Breast epithelium (tissue), 4 donors: Measurements from ENCODE around the gene ZNF181. TPM values are rescaled to one million over a fixed set of nuclear protein-coding genes. Genes with fewer than 3 reads are reported as not detected.
A peak's percentile ranks its signal among the peaks of the same experiment; 100 is the strongest.

Experiments
- DNase-seq, 2 donors: peaks; one replicate each; pipeline ENCODE4 v3.0.0-alpha.2; 2019; ENCODE audit warnings: low spot score in 2 of 2
- H3K27ac ChIP-seq, 2 donors: fragments of 200-600 bp; sonication (generic) in 1 of 2; one replicate each; pipeline ENCODE4 v1.5.1; 2016 to 2019; ENCODE audit warnings: mild to moderate bottlenecking in 1 of 2
- H3K27me3 ChIP-seq, 2 donors: fragments of 200-600 bp; sonication (generic) in 1 of 2; one replicate each; pipeline versions ENCODE4 v1.5.1 to v1.6.0; 2017 to 2019; ENCODE audit warnings: control low read depth in 1 of 2, mild to moderate bottlenecking in 1 of 2
- H3K36me3 ChIP-seq: fragments of 200-600 bp; one replicate; pipeline ENCODE4 v1.5.1; 2019
- H3K4me1 ChIP-seq, 2 donors: fragments of 200-600 bp; sonication (generic); one replicate each; pipeline ENCODE4 v1.5.1; 2016 to 2019; ENCODE audit warnings: control low read depth in 1 of 2
- H3K4me3 ChIP-seq, 3 donors: fragments of 200-600 bp; sonication (generic); 1 replicate in 2 of 3; 2 replicates in 1 of 3; pipeline ENCODE4 v1.5.1; 2016 to 2019; ENCODE audit warnings: mild to moderate bottlenecking in 3 of 3, moderate library complexity in 2 of 3
- H3K9me3 ChIP-seq, 2 donors: fragments of 200-600 bp; sonication (generic) in 1 of 2; one replicate each; pipeline ENCODE4 v1.5.1; 2016 to 2019; ENCODE audit warnings: control low read depth in 1 of 2
- CTCF ChIP-seq, 3 donors: fragments of 450-650 bp; IDR thresholded peaks; one replicate each; pipeline ENCODE4 v1.5.1; 2016 to 2017; ENCODE audit warnings: antibody characterized with exemption in 3 of 3, mild to moderate bottlenecking in 3 of 3, moderate library complexity in 3 of 3
- POLR2A ChIP-seq: fragments of 450-650 bp; IDR thresholded peaks from one replicate; pipeline ENCODE4 v1.6.1; 2016; ENCODE audit warnings: antibody characterized with exemption, mild to moderate bottlenecking, moderate library complexity
- POLR2AphosphoS5 ChIP-seq, 3 donors: sonication (generic); formaldehyde crosslinking; IDR thresholded peaks; one replicate each; pipeline ENCODE4 v1.6.1; 2017; ENCODE audit warnings: antibody characterized with exemption in 3 of 3
- intact Hi-C: fragments of 100-400 bp; cut with DNase I; formaldehyde crosslinking; loops from one replicate; pipeline ENCODE4 v1.15.1; 2023; ENCODE audit warnings: low total_unique reads
- total RNA-seq, 3 donors: library from RNA; depleted of rRNA; stranded (reverse); fragments of >200 nt; gene quantifications; one replicate each; pipeline ENCODE4 v1.1.0, GENCODE V29; 2016

ZNF181 gene
- total RNA-seq, 3 donors from 2014 or later: 15.7 to 48.3 (median 22.0) TPM

DNA sequence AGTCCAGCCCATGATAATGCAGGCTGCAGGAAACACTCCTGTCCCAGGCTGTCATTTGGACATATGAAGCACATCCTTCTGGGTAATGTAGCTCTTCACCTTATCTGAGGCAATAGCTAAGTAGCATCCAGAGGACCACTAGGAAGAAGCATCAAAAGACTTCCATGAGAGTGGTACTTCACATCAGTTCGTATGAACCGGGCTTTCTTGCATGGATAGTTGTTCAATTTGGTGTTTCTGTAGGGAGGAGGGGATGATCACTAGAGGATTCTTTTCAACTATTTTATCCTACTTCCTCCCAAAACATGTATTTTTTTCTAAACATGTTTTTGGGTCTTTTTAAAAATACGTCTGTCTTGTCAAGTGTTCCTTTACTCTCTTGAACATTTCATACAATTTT, 43.7 kb upstream of the ZNF181 start:
- TF ChIP-seq POLR2A (no peak), POLR2AphosphoS5 (IDR thresholded peaks at IDR 0.05) (no peak), CTCF (IDR thresholded peaks at IDR 0.05) (no peak)
- Histone ChIP-seq H3K27me3 (no peaks in the 10 kb centered on the region), H3K27ac (no peak overlapping the region), H3K4me1 (no peaks in the 10 kb centered on the region), H3K36me3 (no peaks in the 10 kb centered on the region), H3K9me3 (peaks cover 16 to 21% of the 10 kb centered on the region in 2 donors), H3K4me3 (no peak overlapping the region)
- no peak for DNase-seq
- intact Hi-C loops: no loop called here

- TF ChIP-seq POLR2A (no peak), POLR2AphosphoS5 (IDR thresholded peaks at IDR 0.05) (no peak), CTCF (IDR thresholded peaks at IDR 0.05) (no peak)
- no peaks in the 10 kb centered on the region for H3K4me1 ChIP-seq
- no peak overlapping the region for H3K4me3 ChIP-seq
- no peaks in the 10 kb centered on the region for H3K36me3 ChIP-seq
- peaks cover 0 to 3% of the 10 kb centered on the region in 2 donors for H3K9me3 ChIP-seq
- no peak for DNase-seq
- no peaks in the 10 kb centered on the region for H3K27me3 ChIP-seq
- intact Hi-C loops: no loop called here
- no peak overlapping the region for H3K27ac ChIP-seq
These were observed 41.5 kb upstream of the ZNF181 start for GRCh38 chr19:34692549-34692948.

- Histone ChIP-seq H3K27me3 (no peaks in the 10 kb centered on the region), H3K27ac (no peak overlapping the region), H3K4me3 (no peak overlapping the region), H3K4me1 (no peaks in the 10 kb centered on the region), H3K9me3 (peaks cover 2 to 12% of the 10 kb centered on the region in 2 donors), H3K36me3 (no peaks in the 10 kb centered on the region)
- no peak for TF ChIP-seq CTCF (IDR thresholded peaks at IDR 0.05)
- no peak for TF ChIP-seq POLR2A
- DNase-seq: no peak
- intact Hi-C loops: no loop called here
These were observed 26.4 kb upstream of the ZNF181 start for GRCh38 chr19:34707661-34708060.

- no peak for DNase-seq
- intact Hi-C loops: loop anchor here (2.0 kb wide), 1 partner anchor 73 kb away; no protein-coding TSS in a partner anchor
- Histone ChIP-seq H3K27ac (no peak overlapping the region), H3K4me3 (no peak overlapping the region), H3K27me3 (no peaks in the 10 kb centered on the region), H3K4me1 (no peaks in the 10 kb centered on the region), H3K9me3 (peaks cover 4 to 17% of the 10 kb centered on the region in 2 donors), H3K36me3 (no peaks in the 10 kb centered on the region)
- TF ChIP-seq POLR2A (no peak), POLR2AphosphoS5 (IDR thresholded peaks at IDR 0.05) (no peak), CTCF (IDR thresholded peaks at IDR 0.05) (no peak)
These were observed 22.2 kb upstream of the ZNF181 start for GRCh38 chr19:34711890-34712289.

DNA sequence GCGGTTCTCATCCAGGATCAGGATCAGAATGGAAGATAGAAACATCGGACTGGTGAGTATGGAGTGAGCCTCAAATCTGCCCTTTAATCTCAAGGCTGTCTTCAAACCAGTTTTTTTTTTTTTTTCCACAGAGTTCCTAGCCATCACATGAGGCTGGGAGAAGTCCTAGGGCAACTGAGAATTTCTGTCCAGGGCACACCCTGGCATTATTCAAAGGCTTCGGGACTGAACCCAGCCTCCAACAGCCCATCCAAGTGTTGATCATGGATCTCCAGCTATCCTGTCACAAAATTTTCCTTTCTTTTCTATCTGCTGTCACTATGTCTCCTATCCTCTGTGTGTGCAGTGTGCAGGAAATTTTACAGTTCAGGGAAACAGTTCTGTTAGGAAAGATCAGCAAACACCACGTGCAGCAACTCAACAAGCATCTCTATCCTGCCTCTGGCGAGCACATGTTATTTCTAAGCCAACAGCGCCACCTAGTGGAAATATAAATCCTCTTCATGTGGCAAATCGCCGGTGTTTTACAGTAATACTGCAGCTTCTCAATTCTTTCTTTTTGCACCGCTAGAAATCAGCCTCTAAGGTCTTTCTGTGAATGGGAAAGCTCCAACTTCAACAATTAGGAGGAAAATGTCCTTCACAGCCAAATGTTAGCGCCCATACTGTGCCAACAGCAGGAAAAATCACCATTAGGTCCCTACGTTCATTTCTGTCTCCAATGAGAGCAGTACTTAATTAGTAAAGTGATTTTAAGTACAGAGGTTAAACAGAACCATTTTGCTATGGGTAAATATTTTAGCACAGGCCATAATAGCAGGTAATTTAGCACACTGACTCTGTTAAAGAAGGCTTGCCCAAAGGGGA, 21.4 kb upstream of the ZNF181 start:
- H3K27ac ChIP-seq: no peak overlapping the region
- no peaks in the 10 kb centered on the region for H3K27me3 ChIP-seq
- no peaks in the 10 kb centered on the region for H3K36me3 ChIP-seq
- intact Hi-C loops: loop anchor here (2.0 kb wide), 1 partner anchor 74 kb away; no protein-coding TSS in a partner anchor
- no peak for DNase-seq
- no peak overlapping the region for H3K4me3 ChIP-seq
- peaks cover 4 to 9% of the 10 kb centered on the region in 2 donors for H3K9me3 ChIP-seq
- H3K4me1 ChIP-seq: no peaks in the 10 kb centered on the region
- TF ChIP-seq CTCF (IDR thresholded peaks at IDR 0.05) (peak; percentile 65 to 81 (median 79)), POLR2AphosphoS5 (IDR thresholded peaks at IDR 0.05) (no peak)
